Activated CD8-positive, alpha-beta memory T cell treated with anti-CD3 and anti-CD28 coated beads, Interleukin-2, amount 50 U/mL, for 24 hours (primary cell): ENCODE results near the gene POU3F3.

Experiments used
- DNase-seq: peaks from one replicate; pipeline ENCODE4 v3.0.0-alpha.2; 2020; ENCODE audit errors: extremely low read depth

Gene POU3F3

GRCh38 chr2:104861351-104862057, 7.6 kb downstream of the POU3F3 start:
- no peak for DNase-seq

- no peak for DNase-seq
Measured at GRCh38 chr2:104862058-104862941, 8.4 kb downstream of the POU3F3 start.

GRCh38 chr2:104863146-104863467, 9.2 kb downstream of the POU3F3 start:
- DNase-seq, result no peak

GRCh38 chr2:104863468-104864279, 9.8 kb downstream of the POU3F3 start:
- DNase-seq, result no peak

GRCh38 chr2:104864280-104865095, 10.6 kb downstream of the POU3F3 start:
- DNase-seq, result no peak

- no peak for DNase-seq
Measured at GRCh38 chr2:104865096-104865470, 11.2 kb downstream of the POU3F3 start.

GRCh38 chr2:104866122-104866864, 12.4 kb downstream of the POU3F3 start:
- DNase-seq, result no peak

- DNase-seq, result no peak
Measured at GRCh38 chr2:104866883-104867812, 13.2 kb downstream of the POU3F3 start.

GRCh38 chr2:104867813-104868504, 14.0 kb downstream of the POU3F3 start:
- DNase-seq, result no peak

GRCh38 chr2:104868505-104868866, 14.6 kb downstream of the POU3F3 start:
- DNase-seq, result no peak

GRCh38 chr2:104870100-104870975, 16.4 kb downstream of the POU3F3 start:
- DNase-seq, result no peak

- no peak for DNase-seq
Measured at GRCh38 chr2:104871649-104871971, 17.7 kb downstream of the POU3F3 start.

GRCh38 chr2:104871972-104872865, 18.3 kb downstream of the POU3F3 start:
- DNase-seq, result no peak

- DNase-seq, result no peak
Measured at GRCh38 chr2:104872866-104873688, 19.2 kb downstream of the POU3F3 start.

GRCh38 chr2:104873689-104874054, 19.8 kb downstream of the POU3F3 start:
- DNase-seq, result no peak

GRCh38 chr2:104874230-104874629, 20.3 kb downstream of the POU3F3 start:
- no peak for DNase-seq
